SK-N-SH treated with all-trans-retinoic acid at 6 μM for 48 hours (cell line): ENCODE data around the gene SMTNL2.

Source experiments
- ATAC-seq: fragments of 200-7000 bp; cut with Tn5 transposase; 3 replicates; pipeline ENCODE4 v1.9.1; 2020; ENCODE audit warnings: mild to moderate bottlenecking, moderate library complexity
- ARNTL ChIP-seq: fragments of 450-650 bp; formaldehyde crosslinking; IDR thresholded peaks from 2 replicates; pipeline ENCODE4 v1.5.0; 2020; ENCODE audit warnings: low read depth, mild to moderate bottlenecking, moderate library complexity, borderline replicate concordance
- BACH2 ChIP-seq: fragments of 250-450 bp; sonication (Bioruptor Pico); IDR thresholded peaks from 2 replicates; pipeline ENCODE4 v1.9.0; 2021; ENCODE audit warnings: mild to moderate bottlenecking, borderline replicate concordance
- CREB5 ChIP-seq: fragments of 250-450 bp; sonication (Bioruptor Pico); IDR thresholded peaks from 2 replicates; pipeline ENCODE4 v1.5.1; 2020; ENCODE audit warnings: low read depth, mild to moderate bottlenecking, moderate library complexity
- CSDC2 ChIP-seq: fragments of 250-450 bp; sonication (Bioruptor Pico); IDR thresholded peaks from 2 replicates; pipeline ENCODE4 v1.5.0; 2020; ENCODE audit warnings: mild to moderate bottlenecking, moderate library complexity
- ESRRG ChIP-seq: fragments of 250-450 bp; sonication (Bioruptor Pico); IDR thresholded peaks from 2 replicates; pipeline ENCODE4 v1.6.1; 2021; ENCODE audit warnings: mild to moderate bottlenecking
- GLIS3 ChIP-seq: fragments of 250-450 bp; sonication (Bioruptor Pico); IDR thresholded peaks from 2 replicates; pipeline ENCODE4 v1.5.0; 2020; ENCODE audit warnings: mild to moderate bottlenecking, moderate library complexity
- ISL1 ChIP-seq: fragments of 250-450 bp; sonication (Bioruptor Pico); IDR thresholded peaks from 2 replicates; pipeline ENCODE4 v2.1.2; 2022; ENCODE audit warnings: mild to moderate bottlenecking, moderate library complexity
- OSR1 ChIP-seq: fragments of 250-450 bp; sonication (Bioruptor Pico); IDR thresholded peaks from 2 replicates; pipeline ENCODE4 v1.8.0; 2022; ENCODE audit warnings: moderate library complexity, mild to moderate bottlenecking, inconsistent platforms
- PATZ1 ChIP-seq: fragments of 250-450 bp; sonication (Bioruptor Pico); IDR thresholded peaks from 2 replicates; pipeline ENCODE4 v1.8.0; 2020; ENCODE audit warnings: mild to moderate bottlenecking, moderate library complexity, borderline replicate concordance
- POU6F1 ChIP-seq: fragments of 250-450 bp; sonication (Bioruptor Pico); IDR thresholded peaks from 2 replicates; pipeline ENCODE4 v1.8.0; 2021; ENCODE audit warnings: low read depth, mild to moderate bottlenecking, moderate library complexity, borderline replicate concordance
- PPARA ChIP-seq: fragments of 250-450 bp; sonication (Bioruptor Pico); IDR thresholded peaks from 2 replicates; pipeline ENCODE4 v1.5.0; 2020; ENCODE audit warnings: mild to moderate bottlenecking, borderline replicate concordance
- RARB ChIP-seq: fragments of 250-450 bp; sonication (Bioruptor Pico); IDR thresholded peaks from 2 replicates; pipeline ENCODE4 v1.8.0; 2021; ENCODE audit warnings: mild to moderate bottlenecking, moderate library complexity
- SNAI2 ChIP-seq: fragments of 250-450 bp; sonication (Bioruptor Pico); IDR thresholded peaks from 2 replicates; pipeline ENCODE4 v1.5.0; 2020; ENCODE audit warnings: mild to moderate bottlenecking, moderate library complexity
- TCF4 ChIP-seq: fragments of 250-450 bp; sonication (Bioruptor Pico); IDR thresholded peaks from 2 replicates; pipeline ENCODE4 v1.8.0; 2021; ENCODE audit warnings: mild to moderate bottlenecking, moderate library complexity, borderline replicate concordance
- TOX ChIP-seq: fragments of 250-450 bp; sonication (Bioruptor Pico); IDR thresholded peaks from 2 replicates; pipeline ENCODE4 v1.8.0; 2021; ENCODE audit warnings: mild to moderate bottlenecking, moderate library complexity, borderline replicate concordance
- ZC3H10 ChIP-seq: fragments of 250-450 bp; sonication (Bioruptor Pico); IDR thresholded peaks from 2 replicates; pipeline ENCODE4 v1.5.1; 2021; ENCODE audit warnings: mild to moderate bottlenecking, moderate library complexity
- ZFP3 ChIP-seq: fragments of 250-450 bp; sonication (Bioruptor Pico); IDR thresholded peaks from 2 replicates; pipeline ENCODE4 v1.5.0; 2020; ENCODE audit warnings: mild to moderate bottlenecking, moderate library complexity
- ZFP30 ChIP-seq: fragments of 450-650 bp; formaldehyde crosslinking; IDR thresholded peaks from 2 replicates; pipeline ENCODE4 v1.5.0; 2022; ENCODE audit warnings: mild to moderate bottlenecking, moderate library complexity
- ZNF565 ChIP-seq: fragments of 450-650 bp; formaldehyde crosslinking; conservative IDR thresholded peaks from 2 replicates; pipeline ENCODE4 v1.5.0; 2020; ENCODE audit warnings: low read depth, mild to moderate bottlenecking, moderate library complexity
- ZNF70 ChIP-seq: fragments of 450-650 bp; formaldehyde crosslinking; IDR thresholded peaks from 2 replicates; pipeline ENCODE4 v1.5.0; 2020; ENCODE audit warnings: mild to moderate bottlenecking, moderate library complexity
- ZNF8 ChIP-seq: fragments of 450-650 bp; formaldehyde crosslinking; IDR thresholded peaks from 2 replicates; pipeline ENCODE4 v1.5.0; 2020; ENCODE audit warnings: mild to moderate bottlenecking, moderate library complexity
- TF ChIP-seq, protein P1 (sequence below): fragments of 250-450 bp; sonication (Bioruptor Pico); IDR thresholded peaks from 2 replicates; pipeline ENCODE4 v1.5.0; 2020; ENCODE audit warnings: mild to moderate bottlenecking, moderate library complexity
- TF ChIP-seq, protein P2 (sequence below): fragments of 250-450 bp; sonication (Bioruptor Pico); IDR thresholded peaks from 2 replicates; pipeline ENCODE4 v1.5.1; 2021; ENCODE audit warnings: mild to moderate bottlenecking, moderate library complexity

SMTNL2 gene

GRCh38 chr17:4542726-4543191, 41.6 kb upstream of the SMTNL2 start:
- TF ChIP-seq POU6F1 (CRISPR knock-in tag) (no peak), RARB (CRISPR knock-in tag) (no peak), ZFP30 (CRISPR knock-in tag) (no peak), BACH2 (no peak), ZNF8 (CRISPR knock-in tag) (no peak), ZNF565 (CRISPR knock-in tag) (no peak), CSDC2 (CRISPR knock-in tag) (no peak), ZFP3 (no peak), ISL1 (CRISPR knock-in tag) (no peak), GLIS3 (no peak), PPARA (CRISPR knock-in tag) (no peak), CREB5 (CRISPR knock-in tag) (no peak), OSR1 (CRISPR knock-in tag) (no peak)
- TF ChIP-seq, protein P1, sequence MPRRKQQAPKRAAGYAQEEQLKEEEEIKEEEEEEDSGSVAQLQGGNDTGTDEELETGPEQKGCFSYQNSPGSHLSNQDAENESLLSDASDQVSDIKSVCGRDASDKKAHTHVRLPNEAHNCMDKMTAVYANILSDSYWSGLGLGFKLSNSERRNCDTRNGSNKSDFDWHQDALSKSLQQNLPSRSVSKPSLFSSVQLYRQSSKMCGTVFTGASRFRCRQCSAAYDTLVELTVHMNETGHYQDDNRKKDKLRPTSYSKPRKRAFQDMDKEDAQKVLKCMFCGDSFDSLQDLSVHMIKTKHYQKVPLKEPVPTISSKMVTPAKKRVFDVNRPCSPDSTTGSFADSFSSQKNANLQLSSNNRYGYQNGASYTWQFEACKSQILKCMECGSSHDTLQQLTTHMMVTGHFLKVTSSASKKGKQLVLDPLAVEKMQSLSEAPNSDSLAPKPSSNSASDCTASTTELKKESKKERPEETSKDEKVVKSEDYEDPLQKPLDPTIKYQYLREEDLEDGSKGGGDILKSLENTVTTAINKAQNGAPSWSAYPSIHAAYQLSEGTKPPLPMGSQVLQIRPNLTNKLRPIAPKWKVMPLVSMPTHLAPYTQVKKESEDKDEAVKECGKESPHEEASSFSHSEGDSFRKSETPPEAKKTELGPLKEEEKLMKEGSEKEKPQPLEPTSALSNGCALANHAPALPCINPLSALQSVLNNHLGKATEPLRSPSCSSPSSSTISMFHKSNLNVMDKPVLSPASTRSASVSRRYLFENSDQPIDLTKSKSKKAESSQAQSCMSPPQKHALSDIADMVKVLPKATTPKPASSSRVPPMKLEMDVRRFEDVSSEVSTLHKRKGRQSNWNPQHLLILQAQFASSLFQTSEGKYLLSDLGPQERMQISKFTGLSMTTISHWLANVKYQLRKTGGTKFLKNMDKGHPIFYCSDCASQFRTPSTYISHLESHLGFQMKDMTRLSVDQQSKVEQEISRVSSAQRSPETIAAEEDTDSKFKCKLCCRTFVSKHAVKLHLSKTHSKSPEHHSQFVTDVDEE (CRISPR knock-in tag): no peak
- ATAC-seq: no peak

DNA sequence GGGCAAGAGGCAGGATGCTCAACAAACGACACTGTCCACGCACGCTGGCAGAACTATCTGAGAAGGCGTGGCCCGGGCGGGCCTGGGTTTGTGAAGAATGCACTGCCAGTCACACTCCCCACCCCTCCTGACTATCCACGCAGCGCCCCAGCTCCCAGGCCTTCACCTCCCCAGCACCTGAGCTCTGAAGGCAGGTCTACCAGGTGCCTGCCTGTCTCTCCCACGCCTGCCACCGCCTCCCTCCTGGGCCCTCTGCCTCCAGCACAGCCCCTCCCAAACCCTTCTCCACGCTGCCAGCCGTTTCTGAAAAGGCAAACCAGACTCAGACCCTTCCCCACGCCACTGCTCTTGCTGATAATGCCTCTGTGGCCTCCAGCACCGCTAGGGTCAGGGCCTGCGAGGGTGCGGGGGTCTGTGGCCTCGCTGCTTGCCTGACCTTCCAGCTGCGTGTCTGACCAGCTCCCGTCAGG, 40.7 kb upstream of the SMTNL2 start:
- no peak for ATAC-seq
- TF ChIP-seq ZNF565 (CRISPR knock-in tag): no peak
- no peak for TF ChIP-seq ZNF70 (CRISPR knock-in tag)
- no peak for TF ChIP-seq SNAI2 (CRISPR knock-in tag)
- TF ChIP-seq OSR1 (CRISPR knock-in tag): no peak
- no peak for TF ChIP-seq RARB (CRISPR knock-in tag)
- TF ChIP-seq, protein P2, sequence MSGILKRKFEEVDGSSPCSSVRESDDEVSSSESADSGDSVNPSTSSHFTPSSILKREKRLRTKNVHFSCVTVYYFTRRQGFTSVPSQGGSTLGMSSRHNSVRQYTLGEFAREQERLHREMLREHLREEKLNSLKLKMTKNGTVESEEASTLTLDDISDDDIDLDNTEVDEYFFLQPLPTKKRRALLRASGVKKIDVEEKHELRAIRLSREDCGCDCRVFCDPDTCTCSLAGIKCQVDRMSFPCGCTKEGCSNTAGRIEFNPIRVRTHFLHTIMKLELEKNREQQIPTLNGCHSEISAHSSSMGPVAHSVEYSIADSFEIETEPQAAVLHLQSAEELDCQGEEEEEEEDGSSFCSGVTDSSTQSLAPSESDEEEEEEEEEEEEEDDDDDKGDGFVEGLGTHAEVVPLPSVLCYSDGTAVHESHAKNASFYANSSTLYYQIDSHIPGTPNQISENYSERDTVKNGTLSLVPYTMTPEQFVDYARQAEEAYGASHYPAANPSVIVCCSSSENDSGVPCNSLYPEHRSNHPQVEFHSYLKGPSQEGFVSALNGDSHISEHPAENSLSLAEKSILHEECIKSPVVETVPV: no peak
- no peak for TF ChIP-seq TCF4 (CRISPR knock-in tag)
- TF ChIP-seq ZNF8 (CRISPR knock-in tag): no peak
- no peak for TF ChIP-seq ESRRG
- TF ChIP-seq ZC3H10 (CRISPR knock-in tag): no peak
- TF ChIP-seq TOX (CRISPR knock-in tag): no peak
- TF ChIP-seq ZFP3: no peak
- TF ChIP-seq, all 23 proteins: peak for 0

DNA sequence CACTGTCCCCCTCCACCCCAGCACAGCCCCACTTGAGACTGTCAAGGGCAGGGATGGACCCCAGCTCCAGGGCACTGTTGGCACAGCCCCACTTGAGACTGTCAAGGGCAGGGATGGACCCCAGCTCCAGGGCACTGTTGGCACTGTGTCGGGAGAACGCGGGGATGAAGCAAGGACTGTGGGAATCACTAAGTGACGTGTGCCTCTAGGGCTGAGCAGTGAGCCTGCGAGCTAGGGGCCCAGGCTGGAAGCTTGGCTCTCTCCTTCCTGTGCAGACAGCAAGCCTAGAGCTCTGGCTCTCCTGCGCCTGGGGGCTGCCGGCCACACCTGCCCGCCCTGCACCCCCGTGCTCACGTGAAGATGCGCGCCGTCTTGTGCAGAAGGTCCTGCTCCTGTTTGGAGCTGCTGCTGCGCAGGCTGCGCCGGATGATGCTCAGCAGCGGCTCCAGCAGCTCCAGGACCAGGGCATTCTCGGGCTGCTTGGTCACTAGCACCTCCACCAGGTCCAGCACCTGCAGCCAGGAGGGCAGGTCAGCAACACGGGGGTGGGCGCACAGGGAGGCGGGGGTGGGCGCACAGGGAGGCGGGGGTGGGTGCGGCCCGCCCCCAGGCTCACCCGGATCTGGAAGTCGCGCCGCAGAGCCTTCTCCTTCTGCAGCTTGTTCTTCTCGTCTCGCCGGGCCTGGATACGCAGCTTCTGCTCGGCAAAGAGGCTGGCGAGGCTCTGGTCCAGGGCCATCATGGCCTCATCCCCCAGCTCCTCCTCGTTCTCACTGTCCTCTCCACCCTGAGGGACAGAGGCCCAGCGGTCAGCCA, 40.0 kb upstream of the SMTNL2 start:
- no peak for ATAC-seq
- TF ChIP-seq ARNTL: no peak
- TF ChIP-seq, protein P1 (CRISPR knock-in tag): no peak
- no peak for TF ChIP-seq BACH2
- no peak for TF ChIP-seq PATZ1
- no peak for TF ChIP-seq TOX (CRISPR knock-in tag)
- TF ChIP-seq CREB5 (CRISPR knock-in tag): no peak
- TF ChIP-seq SNAI2 (CRISPR knock-in tag): no peak
- TF ChIP-seq ZFP30 (CRISPR knock-in tag): no peak
- no peak for TF ChIP-seq ZNF565 (CRISPR knock-in tag)
- TF ChIP-seq RARB (CRISPR knock-in tag): no peak
- no peak for TF ChIP-seq PPARA (CRISPR knock-in tag)
